Fibroblast of the conjunctiva (primary cell): Measurements from ENCODE around the gene HCAR3.

ENCODE experiments used
- DNase-seq: peaks from one replicate; pipeline ENCODE4 v3.0.0-alpha.2; 2010; ENCODE audit warnings: low read depth

HCAR3 gene

DNA sequence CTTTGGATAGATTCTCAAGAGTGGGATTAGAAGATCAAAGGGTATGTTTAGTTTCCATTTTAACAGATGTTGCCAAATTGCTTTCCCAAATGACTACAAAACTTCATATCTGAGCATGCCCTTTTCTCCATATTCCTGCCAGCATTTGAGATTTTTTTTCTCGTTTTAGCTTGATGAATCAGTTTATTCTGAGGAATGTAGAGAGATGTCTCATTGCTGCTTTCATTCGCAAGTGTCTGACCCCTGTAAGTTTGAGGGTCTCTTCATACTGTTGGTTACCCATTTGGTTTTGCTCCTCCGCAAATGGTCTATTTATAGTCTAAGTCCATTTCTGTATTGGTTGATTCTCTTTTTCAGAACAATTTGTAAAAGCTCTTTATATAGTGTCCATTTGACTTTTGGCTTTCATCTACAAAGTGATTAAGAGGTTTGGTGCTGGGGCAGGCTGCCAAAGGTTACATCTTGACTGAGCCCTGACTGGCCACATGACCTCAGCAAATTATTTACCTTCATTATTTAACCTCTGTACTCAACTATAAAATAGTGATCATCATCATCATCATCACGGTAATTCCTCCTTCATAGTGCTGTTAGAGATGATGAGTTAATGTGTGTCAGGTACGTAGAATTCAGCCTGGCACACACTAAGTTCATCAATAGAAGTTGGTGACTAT is 47.1 kb downstream of the HCAR3 start:
- peak; percentile 47 for DNase-seq

DNA sequence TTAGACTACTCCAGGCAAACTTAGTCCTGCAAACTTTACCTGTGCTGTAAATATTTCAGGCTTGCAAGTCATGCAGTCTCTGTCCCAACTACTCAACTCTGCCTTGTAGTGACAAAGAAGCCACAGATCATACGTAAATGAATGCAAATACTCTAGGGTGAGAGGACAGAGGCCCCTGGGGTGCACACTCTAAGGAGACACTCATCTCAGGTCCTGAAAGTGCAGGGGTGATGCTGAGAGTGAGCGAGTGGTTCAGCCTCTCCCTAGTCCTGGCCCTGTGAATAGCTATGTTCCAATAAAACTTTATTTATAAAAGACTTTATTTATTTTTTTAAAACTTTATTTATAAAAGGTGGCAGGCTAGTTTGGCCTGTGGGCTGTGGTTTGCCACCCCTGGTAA is 48.3 kb downstream of the HCAR3 start:
- DNase-seq, result no peak

DNA sequence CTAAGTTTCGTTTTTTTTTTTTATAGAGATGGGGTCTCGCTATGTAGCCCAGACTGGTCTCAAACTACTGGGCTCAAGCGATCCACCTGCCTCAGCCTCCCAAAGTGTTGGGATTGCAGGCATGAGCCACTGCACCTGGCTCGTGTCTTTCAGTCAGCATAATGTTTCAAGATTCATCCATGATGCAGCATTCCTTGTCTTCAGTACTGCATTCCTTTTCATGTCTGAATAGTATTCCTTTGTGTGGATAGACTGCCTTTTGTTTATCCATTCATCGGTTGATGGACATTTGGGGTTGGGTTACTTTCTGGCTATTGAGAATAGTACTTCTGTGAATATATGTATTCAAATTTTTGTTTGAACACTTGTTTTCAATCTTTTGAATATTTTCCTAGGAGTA is 50.9 kb downstream of the HCAR3 start:
- no peak for DNase-seq

DNA sequence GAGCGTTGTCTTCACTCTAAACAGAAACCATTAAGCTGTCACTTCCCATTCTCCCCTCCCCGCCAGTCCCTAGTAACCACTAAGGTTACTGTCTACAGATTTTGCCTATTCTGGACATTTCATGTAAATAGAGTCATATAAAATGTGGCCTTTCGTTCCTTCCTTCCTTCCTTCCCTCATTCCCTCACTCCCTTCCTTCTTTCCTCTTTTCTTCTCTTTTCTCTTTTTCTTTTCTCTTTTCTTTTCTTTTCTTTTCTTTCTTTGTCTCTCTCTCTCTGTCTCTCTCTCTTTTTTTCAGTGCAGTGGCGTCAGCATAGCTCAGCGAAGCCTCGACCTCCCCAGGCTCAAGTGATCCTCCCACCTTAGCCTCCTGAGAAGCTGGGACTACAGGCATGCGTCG is 51.3 kb downstream of the HCAR3 start:
- no peak for DNase-seq
